Right lobe of liver (tissue), 4 donors: Measurements from ENCODE around the gene BAIAP2.

ENCODE experiments used
- CTCF ChIP-seq, 4 donors: fragments of 200-600 bp in 3 of 4; fragments of 450-650 bp in 1 of 4; IDR thresholded peaks; one replicate each; pipeline versions ENCODE4 v1.5.1 to v1.8.0; 2016 to 2022; ENCODE audit warnings: antibody characterized with exemption in 4 of 4, mild to moderate bottlenecking in 2 of 4
- POLR2A ChIP-seq: fragments of 450-650 bp; IDR thresholded peaks from one replicate; pipeline ENCODE4 v1.6.1; 2017; ENCODE audit warnings: antibody characterized with exemption, mild to moderate bottlenecking
- donor health status: DM: no; HTN: no; CAD: no.
- donor health status: DM: no; HTN: no; CAD: no.
- donor health status: DM: no; HTN: yes; CAD: no.

GRCh38 chr17:81150377-81151077, 115.6 kb downstream of the BAIAP2 start:
- TF ChIP-seq POLR2A = peak; percentile 29
- no peak for TF ChIP-seq CTCF (IDR thresholded peaks at IDR 0.05)
